ENCODE results near the gene MRPL14. TPM values are rescaled to one million over a fixed set of nuclear protein-coding genes. Genes with fewer than 3 reads are reported as not detected.

Gene MRPL14
- total RNA-seq (2022) (87.6 and 92.2 TPM in 2 replicates), Bru-seq, nascent RNA (percentile 89 among the genes with signal in this experiment), BruChase-seq, experiment 1, labeled RNA remaining after a 2-hour chase (percentile 86 among the genes with signal in this experiment), BruChase-seq, experiment 2, labeled RNA remaining after a 6-hour chase (percentile 90 among the genes with signal in this experiment)
- long read RNA-seq, transcript MRPL14-201 (3 exons, 959 nt) = major isoform, 208 of 225 reads
- long read RNA-seq, partial matches to known transcripts = 2 of 225 reads
- long read RNA-seq, other reads (novel, unspliced or antisense) = 15 of 225 reads

DNA sequence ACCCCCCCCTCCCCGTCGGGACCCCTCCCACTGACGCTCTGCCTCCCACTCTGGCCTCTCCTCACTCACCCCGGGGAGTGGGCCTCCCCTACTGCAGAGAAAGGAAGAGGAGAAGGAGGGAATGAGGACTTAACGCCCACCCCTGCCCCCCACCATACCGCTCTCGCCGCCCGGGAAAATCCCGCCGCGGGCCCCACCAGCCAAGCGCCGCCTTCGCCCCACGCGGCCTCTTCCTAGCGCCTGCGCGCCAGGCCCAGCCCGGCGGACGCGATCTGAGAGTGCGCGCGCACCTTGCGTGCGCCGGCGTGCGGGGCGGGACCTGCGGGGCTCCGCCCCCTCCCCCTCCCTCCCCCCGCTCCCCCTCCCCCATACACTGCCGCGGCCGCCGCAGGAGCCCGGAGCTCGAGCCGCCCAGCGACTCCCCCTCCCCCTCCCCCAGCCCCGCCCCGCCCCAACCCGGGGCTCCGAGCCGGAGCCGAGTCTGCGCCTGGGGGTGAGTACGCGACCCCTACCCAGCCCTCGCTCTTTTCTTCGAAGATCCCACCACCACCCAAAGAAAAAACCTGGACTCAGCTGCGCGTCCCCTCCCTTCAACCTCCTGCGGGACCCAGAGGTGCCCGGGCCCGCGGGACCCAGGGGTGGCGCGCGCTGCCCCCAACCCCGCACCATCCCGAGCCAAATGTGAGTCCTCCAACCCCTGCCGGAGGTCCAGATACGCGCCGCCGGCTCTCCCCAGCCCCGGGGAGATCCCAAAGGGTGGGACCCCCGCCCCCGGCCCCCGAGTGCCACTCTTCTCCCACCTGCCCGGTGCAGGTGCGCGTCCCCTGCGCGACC, at the start of gene MRPL14, which contains the start of gene TMEM63B:
Gene MRPL14, minus strand, starts transcription at position 267 of the 834 bp plus-strand sequence. CDS start 10,841 bp downstream, outside the sequence.
Gene TMEM63B, plus strand, starts transcription at position 369 of the 834 bp plus-strand sequence. CDS start 7,031 bp downstream, outside the sequence.
- intact Hi-C loops (cut with micrococcal nuclease; ENCODE audit: unreplicated experiment) = loop anchor here (1.0 kb wide), 1 partner anchor 29 kb away; no protein-coding TSS in a partner anchor
- H3K9me3 ChIP-seq = no peaks in the 10 kb centered on the region
- TF ChIP-seq, protein P1, sequence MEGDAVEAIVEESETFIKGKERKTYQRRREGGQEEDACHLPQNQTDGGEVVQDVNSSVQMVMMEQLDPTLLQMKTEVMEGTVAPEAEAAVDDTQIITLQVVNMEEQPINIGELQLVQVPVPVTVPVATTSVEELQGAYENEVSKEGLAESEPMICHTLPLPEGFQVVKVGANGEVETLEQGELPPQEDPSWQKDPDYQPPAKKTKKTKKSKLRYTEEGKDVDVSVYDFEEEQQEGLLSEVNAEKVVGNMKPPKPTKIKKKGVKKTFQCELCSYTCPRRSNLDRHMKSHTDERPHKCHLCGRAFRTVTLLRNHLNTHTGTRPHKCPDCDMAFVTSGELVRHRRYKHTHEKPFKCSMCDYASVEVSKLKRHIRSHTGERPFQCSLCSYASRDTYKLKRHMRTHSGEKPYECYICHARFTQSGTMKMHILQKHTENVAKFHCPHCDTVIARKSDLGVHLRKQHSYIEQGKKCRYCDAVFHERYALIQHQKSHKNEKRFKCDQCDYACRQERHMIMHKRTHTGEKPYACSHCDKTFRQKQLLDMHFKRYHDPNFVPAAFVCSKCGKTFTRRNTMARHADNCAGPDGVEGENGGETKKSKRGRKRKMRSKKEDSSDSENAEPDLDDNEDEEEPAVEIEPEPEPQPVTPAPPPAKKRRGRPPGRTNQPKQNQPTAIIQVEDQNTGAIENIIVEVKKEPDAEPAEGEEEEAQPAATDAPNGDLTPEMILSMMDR (IDR thresholded peaks at IDR 0.05; ENCODE audit: insufficient read depth in 1 of 2, low read depth in 1 of 2, low read length in 1 of 2, severe bottlenecking in 1 of 2, unreplicated experiment in 1 of 2) = no peak
- ChIA-PET POLR2A (interaction anchor here (0.6 to 1.0 kb wide), 7 partner anchors 16 to 322 kb away, joined by 3 to 11 read pairs (median 3); partner anchors contain the start of gene HSP90AB1), CTCF (interaction anchor here (0.6 to 1.1 kb wide), 6 partner anchors 10 to 110 kb away, joined by 3 to 12 read pairs (median 6); no protein-coding TSS in a partner anchor)
- peaks cover 33% of the 10 kb centered on the region for H3K36me3 Mint-ChIP-seq (ENCODE audit: insufficient read depth, unreplicated experiment)
- BruUV-seq (replicated peaks) = no TSS peak
- no peaks in the 10 kb centered on the region for H3K9me3 Mint-ChIP-seq (ENCODE audit: unreplicated experiment)
- peak within 1 kb of the TSS; percentile 94 for H3K4me3 Mint-ChIP-seq (ENCODE audit: unreplicated experiment)
- DNase-seq = peak; percentile 82 to 92
- H3K27ac Mint-ChIP-seq (ENCODE audit: unreplicated experiment) = peak within 1 kb of the TSS; percentile 80
- H3K4me3 ChIP-seq (ENCODE audit: low read depth, low read length) = peak within 1 kb of the TSS; percentile 85
- no peaks in the 10 kb centered on the region for H3K27me3 Mint-ChIP-seq (ENCODE audit: insufficient read depth, unreplicated experiment)
- H3K4me1 Mint-ChIP-seq (ENCODE audit: low read depth, unreplicated experiment) = peaks cover 37% of the 10 kb centered on the region
- H3K4me1 ChIP-seq = peaks cover 18% of the 10 kb centered on the region; the same call in 1 of the 2 replicates
- no peaks in the 10 kb centered on the region for H3K27me3 ChIP-seq (replicated peaks; ENCODE audit: control insufficient read depth, insufficient read depth, low read length)
- no peaks in the 10 kb centered on the region; the same call in none of the 2 replicates for H3K36me3 ChIP-seq (ENCODE audit: control insufficient read depth, insufficient read depth, low read length)

DNA sequence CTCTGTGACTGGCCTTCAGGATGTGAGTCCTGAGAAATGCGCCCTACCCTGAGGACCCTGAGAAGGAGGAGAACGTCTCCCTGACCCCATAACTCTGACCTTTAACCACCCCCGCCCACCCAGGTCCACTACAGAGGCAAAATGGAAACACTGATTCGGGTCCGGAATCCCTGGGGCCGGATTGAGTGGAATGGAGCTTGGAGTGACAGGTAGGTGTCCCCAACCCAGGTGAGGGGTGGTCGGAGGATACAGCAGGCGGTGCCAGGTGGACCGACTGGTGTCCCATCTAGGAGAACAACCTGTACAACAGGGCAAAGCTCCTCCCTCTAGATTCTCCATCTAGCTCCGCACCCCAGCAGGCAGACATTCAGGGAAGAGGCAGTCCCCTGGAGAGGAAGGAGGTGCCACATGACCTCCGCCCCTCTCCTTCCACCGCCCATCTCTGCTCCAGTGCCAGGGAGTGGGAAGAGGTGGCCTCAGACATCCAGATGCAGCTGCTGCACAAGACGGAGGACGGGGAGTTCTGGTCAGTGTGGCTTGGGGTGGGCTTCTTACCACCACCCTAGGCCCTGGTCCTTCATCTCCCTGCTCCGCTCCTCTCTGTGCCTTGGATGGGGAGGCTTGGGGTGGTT, 49.0 kb upstream of the MRPL14 start:
- no peak for DNase-seq
- Histone ChIP-seq H3K36me3 (ENCODE audit: control insufficient read depth, insufficient read depth, low read length) (no peaks in the 10 kb centered on the region), H3K27me3 (replicated peaks; ENCODE audit: control insufficient read depth, insufficient read depth, low read length) (no peaks in the 10 kb centered on the region), H3K4me3 (ENCODE audit: low read depth, low read length) (no peak overlapping the region), H3K4me1 (peaks cover 8% of the 10 kb centered on the region; the same call in 1 of the 2 replicates), H3K9me3 (no peaks in the 10 kb centered on the region)
- ChIA-PET CTCF (no interaction called here), POLR2A (no interaction called here)
- H3K4me3 Mint-ChIP-seq (ENCODE audit: unreplicated experiment) = no peak overlapping the region
- peaks cover 8% of the 10 kb centered on the region for H3K4me1 Mint-ChIP-seq (ENCODE audit: low read depth, unreplicated experiment)
- intact Hi-C loops (cut with micrococcal nuclease; ENCODE audit: unreplicated experiment) = no loop called here
- no peaks in the 10 kb centered on the region for H3K27me3 Mint-ChIP-seq (ENCODE audit: insufficient read depth, unreplicated experiment)
- no peaks in the 10 kb centered on the region for H3K36me3 Mint-ChIP-seq (ENCODE audit: insufficient read depth, unreplicated experiment)
- TF ChIP-seq, protein P1 (IDR thresholded peaks at IDR 0.05; ENCODE audit: insufficient read depth in 1 of 2, low read depth in 1 of 2, low read length in 1 of 2, severe bottlenecking in 1 of 2, unreplicated experiment in 1 of 2) = no peak
- H3K27ac Mint-ChIP-seq (ENCODE audit: unreplicated experiment) = no peak overlapping the region
- no TSS peak for BruUV-seq (replicated peaks)
- H3K9me3 Mint-ChIP-seq (ENCODE audit: unreplicated experiment) = no peaks in the 10 kb centered on the region

Data from Caco-2 (cell line).